HL-60 (cell line): Measurements from ENCODE around the gene RBMS3.

ENCODE experiments used
- GABPA ChIP-seq: IDR thresholded peaks from 2 replicates; pipeline ENCODE4 v1.6.1; 2012; ENCODE audit warnings: low read depth
- TF ChIP-seq, protein P1 (sequence below): IDR thresholded peaks from one replicate; pipeline ENCODE4 v1.5.1; 2011; ENCODE audit warnings: low read length, control low read depth, inconsistent platforms; ENCODE audit not compliant: insufficient read depth
- TF ChIP-seq, protein P2 (sequence below): IDR thresholded peaks from 2 replicates; pipeline ENCODE4 v1.6.1; 2012; ENCODE audit warnings: low read depth; ENCODE audit not compliant: insufficient replicate concordance

DNA sequence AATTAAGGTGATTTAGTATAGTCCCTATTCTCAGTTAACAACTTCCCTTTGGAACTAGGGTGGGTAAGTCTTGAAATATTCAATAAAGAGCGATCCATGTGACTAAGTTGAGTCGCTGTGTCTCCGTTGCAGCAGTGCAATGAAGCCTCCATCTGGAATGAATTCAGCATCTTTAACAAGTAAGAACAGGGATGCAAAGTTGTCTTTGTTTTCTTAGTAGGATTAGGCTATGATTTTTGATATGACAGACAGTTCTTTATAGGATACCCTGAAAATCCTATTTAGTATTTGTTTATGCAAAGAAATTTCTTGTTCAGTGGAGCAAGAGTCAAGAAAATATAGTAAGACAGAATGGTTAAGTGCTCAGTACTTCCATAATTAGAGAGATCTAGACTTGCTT, 52.7 kb downstream of the RBMS3 start:
- TF ChIP-seq, protein P1, sequence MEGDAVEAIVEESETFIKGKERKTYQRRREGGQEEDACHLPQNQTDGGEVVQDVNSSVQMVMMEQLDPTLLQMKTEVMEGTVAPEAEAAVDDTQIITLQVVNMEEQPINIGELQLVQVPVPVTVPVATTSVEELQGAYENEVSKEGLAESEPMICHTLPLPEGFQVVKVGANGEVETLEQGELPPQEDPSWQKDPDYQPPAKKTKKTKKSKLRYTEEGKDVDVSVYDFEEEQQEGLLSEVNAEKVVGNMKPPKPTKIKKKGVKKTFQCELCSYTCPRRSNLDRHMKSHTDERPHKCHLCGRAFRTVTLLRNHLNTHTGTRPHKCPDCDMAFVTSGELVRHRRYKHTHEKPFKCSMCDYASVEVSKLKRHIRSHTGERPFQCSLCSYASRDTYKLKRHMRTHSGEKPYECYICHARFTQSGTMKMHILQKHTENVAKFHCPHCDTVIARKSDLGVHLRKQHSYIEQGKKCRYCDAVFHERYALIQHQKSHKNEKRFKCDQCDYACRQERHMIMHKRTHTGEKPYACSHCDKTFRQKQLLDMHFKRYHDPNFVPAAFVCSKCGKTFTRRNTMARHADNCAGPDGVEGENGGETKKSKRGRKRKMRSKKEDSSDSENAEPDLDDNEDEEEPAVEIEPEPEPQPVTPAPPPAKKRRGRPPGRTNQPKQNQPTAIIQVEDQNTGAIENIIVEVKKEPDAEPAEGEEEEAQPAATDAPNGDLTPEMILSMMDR, result no peak
- TF ChIP-seq, protein P2, sequence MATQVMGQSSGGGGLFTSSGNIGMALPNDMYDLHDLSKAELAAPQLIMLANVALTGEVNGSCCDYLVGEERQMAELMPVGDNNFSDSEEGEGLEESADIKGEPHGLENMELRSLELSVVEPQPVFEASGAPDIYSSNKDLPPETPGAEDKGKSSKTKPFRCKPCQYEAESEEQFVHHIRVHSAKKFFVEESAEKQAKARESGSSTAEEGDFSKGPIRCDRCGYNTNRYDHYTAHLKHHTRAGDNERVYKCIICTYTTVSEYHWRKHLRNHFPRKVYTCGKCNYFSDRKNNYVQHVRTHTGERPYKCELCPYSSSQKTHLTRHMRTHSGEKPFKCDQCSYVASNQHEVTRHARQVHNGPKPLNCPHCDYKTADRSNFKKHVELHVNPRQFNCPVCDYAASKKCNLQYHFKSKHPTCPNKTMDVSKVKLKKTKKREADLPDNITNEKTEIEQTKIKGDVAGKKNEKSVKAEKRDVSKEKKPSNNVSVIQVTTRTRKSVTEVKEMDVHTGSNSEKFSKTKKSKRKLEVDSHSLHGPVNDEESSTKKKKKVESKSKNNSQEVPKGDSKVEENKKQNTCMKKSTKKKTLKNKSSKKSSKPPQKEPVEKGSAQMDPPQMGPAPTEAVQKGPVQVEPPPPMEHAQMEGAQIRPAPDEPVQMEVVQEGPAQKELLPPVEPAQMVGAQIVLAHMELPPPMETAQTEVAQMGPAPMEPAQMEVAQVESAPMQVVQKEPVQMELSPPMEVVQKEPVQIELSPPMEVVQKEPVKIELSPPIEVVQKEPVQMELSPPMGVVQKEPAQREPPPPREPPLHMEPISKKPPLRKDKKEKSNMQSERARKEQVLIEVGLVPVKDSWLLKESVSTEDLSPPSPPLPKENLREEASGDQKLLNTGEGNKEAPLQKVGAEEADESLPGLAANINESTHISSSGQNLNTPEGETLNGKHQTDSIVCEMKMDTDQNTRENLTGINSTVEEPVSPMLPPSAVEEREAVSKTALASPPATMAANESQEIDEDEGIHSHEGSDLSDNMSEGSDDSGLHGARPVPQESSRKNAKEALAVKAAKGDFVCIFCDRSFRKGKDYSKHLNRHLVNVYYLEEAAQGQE, result no peak
- TF ChIP-seq GABPA, result no peak
